Mesangial cell (primary cell): ENCODE measurements around the gene MEI4. TPM values are rescaled to one million over a fixed set of nuclear protein-coding genes. Genes with fewer than 3 reads are reported as not detected.

Experiments
- total RNA-seq: library from RNA; depleted of rRNA; stranded (reverse); fragments of >200 nt; gene quantifications from 2 replicates; pipeline ENCODE4 v1.2.3, GENCODE V29; 2015

Gene MEI4
- total RNA-seq, result not detected in 2 replicates

DNA sequence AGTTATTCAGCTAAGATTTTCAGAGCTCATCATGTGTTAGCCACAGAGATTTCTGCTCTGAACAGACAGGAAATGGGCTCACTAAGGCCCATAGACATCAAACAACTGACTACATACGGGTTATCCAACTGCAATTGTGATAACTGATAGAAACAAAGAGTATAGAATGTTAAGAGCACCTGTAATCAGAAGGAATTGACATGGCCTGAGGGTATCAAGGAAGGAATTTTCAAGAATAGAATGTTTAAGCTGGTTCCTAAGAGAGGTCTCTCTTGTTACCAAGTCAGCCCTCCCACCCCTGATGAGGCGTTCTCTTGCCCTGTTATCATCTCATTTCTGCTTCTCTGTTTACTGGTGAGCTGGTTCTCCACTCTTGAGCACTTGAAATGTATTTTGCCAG is at the start of gene MEI4:
Gene MEI4, plus strand, starts transcription at position 301 of the 400 bp plus-strand sequence. CDS start 37,633 bp downstream, outside the sequence.

Other genes with a start within 250 kb of the MEI4 start
- gene HTR1B, start 189.5 kb upstream of the MEI4 start, total RNA-seq, result 1.4 and 2.1 TPM in 2 replicates